Activated CD4-positive, alpha-beta T cell treated with anti-CD3 and anti-CD28 coated beads, Interleukin-2, amount 10 ng/mL, durations not matched to agents 7 days and 5 days (primary cell): ENCODE measurements around the gene FAM234A. TPM values are rescaled to one million over a fixed set of nuclear protein-coding genes. Genes with fewer than 3 reads are reported as not detected.
"Not testable (repeated sequence)": the region's sequence is repeated elsewhere in the genome, so short reads cannot be mapped to it uniquely, and the experiment has no call there.

Experiments used
- CTCF ChIA-PET: fragments of 350-600 bp; sonication (Branson Sonifier 250); formaldehyde crosslinking; loops from one replicate; lab custom pipeline; 2021; ENCODE audit warnings: antibody characterized with exemption; lab: Charles Lee
- POLR2A ChIA-PET: fragments of 350-600 bp; sonication (Branson Sonifier 250); formaldehyde crosslinking; loops from one replicate; lab custom pipeline; 2021; ENCODE audit warnings: antibody characterized with exemption; lab: Charles Lee
- DNase-seq: peaks from one replicate; pipeline ENCODE4 v3.0.0-alpha.2; 2020
- H3K27ac Mint-ChIP-seq: one replicate; pipeline ENCODE4 v1.8.0; 2021; ENCODE audit warnings: mild to moderate bottlenecking, moderate library complexity, mixed read lengths
- H3K27me3 Mint-ChIP-seq: one replicate; pipeline ENCODE4 v1.8.0; 2021; ENCODE audit warnings: mixed read lengths
- H3K36me3 Mint-ChIP-seq: one replicate; pipeline ENCODE4 v1.8.0; 2021; ENCODE audit warnings: low read depth, mixed read lengths
- H3K4me1 Mint-ChIP-seq: one replicate; pipeline ENCODE4 v1.8.0; 2021; ENCODE audit warnings: mixed read lengths
- H3K4me3 Mint-ChIP-seq: one replicate; pipeline ENCODE4 v1.8.0; 2021; ENCODE audit warnings: mild to moderate bottlenecking, moderate library complexity, mixed read lengths
- H3K9me3 Mint-ChIP-seq: one replicate; pipeline ENCODE4 v1.8.0; 2021; ENCODE audit warnings: mixed read lengths
- total RNA-seq, 2 experiments: library from RNA; stranded (reverse); gene quantifications; one replicate each; pipeline ENCODE4 v1.2.3, GENCODE V29; 2021

The FAM234A gene
- total RNA-seq, 2 experiments from 2014 or later = 16.0 to 19.6 TPM

DNA sequence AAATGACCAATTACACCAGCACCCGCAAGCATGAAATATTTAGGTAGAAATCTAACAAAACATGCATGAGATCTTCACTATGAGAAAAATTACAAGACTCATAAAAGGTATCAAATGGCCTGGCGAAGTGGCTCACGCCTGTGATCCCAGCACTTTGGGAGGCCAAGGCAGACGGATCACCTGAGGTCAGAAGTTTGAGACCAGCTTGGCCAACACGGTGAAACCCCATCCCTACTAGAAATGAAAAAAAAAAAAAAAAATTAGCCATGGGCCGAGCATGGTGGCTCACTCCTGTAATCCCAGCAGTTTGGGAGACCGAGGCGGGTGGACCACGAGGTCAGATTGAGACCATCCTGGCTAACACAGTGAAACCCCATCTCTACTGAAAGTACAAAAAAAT lies 30.6 kb upstream of the FAM234A start:
- H3K36me3 Mint-ChIP-seq = peaks cover 38% of the 10 kb centered on the region
- POLR2A ChIA-PET, H3K27ac Mint-ChIP-seq, H3K4me1 Mint-ChIP-seq, H3K27me3 Mint-ChIP-seq, DNase-seq, H3K9me3 Mint-ChIP-seq, H3K4me3 Mint-ChIP-seq: not testable (repeated sequence)
- CTCF ChIA-PET = interaction anchor here (1.5 kb wide), 1 partner anchor 8 kb away, joined by 3 read pairs; no protein-coding TSS in a partner anchor

DNA sequence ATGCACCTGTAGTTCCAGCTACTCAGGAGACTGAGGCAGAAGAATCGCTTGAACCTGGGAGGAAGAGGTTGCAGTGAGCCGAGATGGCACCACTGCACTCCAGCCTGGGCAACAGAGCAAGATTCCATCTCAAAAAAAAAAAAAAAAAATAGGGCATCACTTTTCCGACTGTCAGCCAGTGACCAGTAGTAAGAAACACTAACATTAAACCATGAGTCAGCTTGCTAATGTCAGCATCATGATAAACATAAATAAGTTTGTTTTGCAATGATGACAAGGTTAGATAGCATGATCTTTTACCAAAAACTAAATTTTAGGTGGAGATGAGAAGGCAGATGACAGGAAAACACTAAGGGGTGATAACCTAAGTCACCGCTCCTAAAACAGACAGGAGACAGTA lies 25.3 kb upstream of the FAM234A start:
- not testable (repeated sequence) for H3K4me1 Mint-ChIP-seq, H3K9me3 Mint-ChIP-seq, DNase-seq, H3K27ac Mint-ChIP-seq, H3K4me3 Mint-ChIP-seq, H3K27me3 Mint-ChIP-seq
- H3K36me3 Mint-ChIP-seq = peaks cover 28% of the 10 kb centered on the region
- POLR2A ChIA-PET = interaction anchor here (0.5 kb wide), 1 partner anchor 51 kb away, joined by 9 read pairs; no protein-coding TSS in a partner anchor
- CTCF ChIA-PET = interaction anchor here (1.0 to 1.8 kb wide), 2 partner anchors 26 to 113 kb away, joined by 4 to 6 read pairs; partner anchors contain the start of gene FAM234A

DNA sequence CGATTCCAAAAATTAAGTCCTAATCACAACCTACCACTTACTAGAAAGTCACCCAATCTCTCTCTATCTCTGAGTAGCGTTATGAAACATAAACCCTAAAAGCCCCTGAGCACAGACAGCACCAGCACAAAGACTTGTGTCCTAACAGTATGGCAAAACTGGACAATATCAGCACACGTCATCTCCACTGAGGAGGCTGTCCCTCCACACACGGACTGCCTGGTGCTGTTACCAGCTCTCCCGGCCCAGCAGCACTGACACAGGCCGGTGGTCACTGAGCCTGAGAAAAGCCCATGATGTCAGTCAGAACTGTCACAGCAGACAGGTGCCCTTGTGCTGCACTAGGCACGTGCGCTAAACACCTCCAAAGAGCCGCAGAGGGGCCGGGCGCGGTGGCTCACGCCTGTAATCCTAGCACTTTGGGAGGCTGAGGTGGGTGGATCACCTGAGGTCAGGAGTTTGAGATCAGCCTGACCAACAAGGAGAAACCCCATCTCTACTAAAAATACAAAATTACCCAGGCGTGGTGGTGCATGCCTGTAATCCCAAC lies 22.9 kb upstream of the FAM234A start:
- H3K36me3 Mint-ChIP-seq = peaks cover 24% of the 10 kb centered on the region
- POLR2A ChIA-PET, H3K27me3 Mint-ChIP-seq, H3K4me3 Mint-ChIP-seq, CTCF ChIA-PET, DNase-seq, H3K9me3 Mint-ChIP-seq, H3K27ac Mint-ChIP-seq, H3K4me1 Mint-ChIP-seq: not testable (repeated sequence)

DNA sequence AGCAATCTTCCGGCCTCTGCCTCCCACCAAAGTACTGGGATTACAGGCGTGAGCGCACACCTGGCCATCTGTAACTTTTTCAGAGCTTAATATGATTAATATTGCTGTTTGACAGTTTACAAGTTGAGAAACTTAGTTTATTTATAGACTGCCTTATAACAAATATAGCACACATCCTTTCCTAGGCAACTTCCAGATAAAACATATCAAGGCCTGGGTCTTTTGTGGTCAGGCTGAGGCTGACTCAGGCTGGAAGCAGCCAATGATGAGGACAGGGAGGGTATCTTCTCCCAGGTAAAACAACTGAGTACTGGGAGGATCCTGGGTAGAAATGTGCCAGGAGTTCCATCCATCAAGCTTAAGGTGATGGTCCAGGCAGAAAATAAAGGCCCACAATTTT lies 21.6 kb upstream of the FAM234A start:
- CTCF ChIA-PET = interaction anchor here (0.9 to 1.3 kb wide), 2 partner anchors 15 to 24 kb away, joined by 3 read pairs; no protein-coding TSS in a partner anchor

DNA sequence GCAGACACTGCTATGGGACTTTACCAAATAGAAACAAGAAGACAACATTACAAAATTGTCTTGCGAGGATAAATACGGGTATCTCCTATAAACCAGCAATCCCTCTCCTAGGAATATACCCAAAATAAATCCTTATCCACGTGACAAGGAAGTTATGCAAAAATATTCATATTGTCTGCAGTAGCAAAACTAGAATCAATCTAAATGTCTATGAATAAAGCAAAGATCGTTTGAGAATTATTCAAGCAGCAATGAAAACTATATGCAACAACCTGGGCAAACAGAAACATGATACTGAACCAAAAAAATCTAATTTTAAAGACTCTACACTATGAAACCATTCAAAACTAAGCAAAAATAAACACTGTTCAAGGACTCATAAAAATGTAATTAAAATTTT lies 14.6 kb upstream of the FAM234A start:
- ChIA-PET CTCF (no interaction called here), POLR2A (no interaction called here)
- H3K9me3 Mint-ChIP-seq = no peaks in the 10 kb centered on the region
- H3K4me3 Mint-ChIP-seq = no peak overlapping the region
- DNase-seq = no peak
- H3K4me1 Mint-ChIP-seq = no peaks in the 10 kb centered on the region
- no peaks in the 10 kb centered on the region for H3K27me3 Mint-ChIP-seq
- no peak overlapping the region for H3K27ac Mint-ChIP-seq
- H3K36me3 Mint-ChIP-seq = peaks cover 32% of the 10 kb centered on the region

More for the DNA sequence above, 21.6 kb upstream of the FAM234A start:
- POLR2A ChIA-PET = no interaction called here
- Mint-ChIP-seq H3K9me3 (no peaks in the 10 kb centered on the region), H3K27ac (no peak overlapping the region), H3K27me3 (no peaks in the 10 kb centered on the region), H3K4me1 (no peaks in the 10 kb centered on the region), H3K36me3 (peaks cover 24% of the 10 kb centered on the region), H3K4me3 (no peak overlapping the region)
- DNase-seq = no peak

DNA sequence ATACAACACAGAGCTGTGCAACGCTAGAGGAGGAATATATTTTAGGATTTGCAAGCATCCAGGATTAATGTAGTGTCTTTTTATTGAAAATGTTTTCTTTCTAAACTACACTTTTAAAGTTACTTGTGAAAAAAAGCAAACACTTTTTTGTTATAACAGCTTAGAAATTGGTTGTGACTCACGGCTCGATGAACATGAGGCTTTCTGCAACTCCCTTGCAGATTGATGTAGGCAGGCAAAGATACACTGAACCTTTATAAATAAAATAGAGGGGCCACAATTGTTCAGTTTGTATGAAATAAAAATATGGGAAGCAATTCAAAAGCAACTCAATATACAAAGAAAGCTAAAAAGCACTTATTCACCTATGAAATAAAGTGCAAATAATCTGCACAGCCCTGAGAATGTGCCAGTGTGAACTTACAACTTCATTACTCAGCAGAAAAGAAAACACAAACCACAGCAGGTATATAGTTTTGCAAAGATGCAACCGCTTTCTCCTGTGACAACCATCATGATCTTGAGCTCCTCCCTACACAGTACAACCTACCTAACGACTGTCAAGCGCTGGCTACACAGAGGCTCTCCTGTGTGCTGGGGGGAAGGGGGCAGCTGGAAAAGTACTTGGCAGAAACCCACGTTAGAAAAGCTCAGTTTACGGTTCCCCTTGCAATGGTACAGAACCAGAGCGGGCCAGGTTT lies 6.3 kb upstream of the FAM234A start:
- Mint-ChIP-seq H3K9me3 (no peaks in the 10 kb centered on the region), H3K27ac (peak overlapping the region; percentile 91), H3K36me3 (peaks cover 17% of the 10 kb centered on the region), H3K27me3 (no peaks in the 10 kb centered on the region), H3K4me3 (peak overlapping the region; percentile 88), H3K4me1 (peaks cover 32% of the 10 kb centered on the region)
- CTCF ChIA-PET = interaction anchor here (0.5 to 1.4 kb wide), 9 partner anchors 9 to 147 kb away, joined by 3 to 9 read pairs (median 3); partner anchors contain the start of gene AXIN1
- POLR2A ChIA-PET = interaction anchor here (0.6 kb wide), 1 partner anchor 113 kb away, joined by 3 read pairs; no protein-coding TSS in a partner anchor
- DNase-seq = peak; percentile 32

DNA sequence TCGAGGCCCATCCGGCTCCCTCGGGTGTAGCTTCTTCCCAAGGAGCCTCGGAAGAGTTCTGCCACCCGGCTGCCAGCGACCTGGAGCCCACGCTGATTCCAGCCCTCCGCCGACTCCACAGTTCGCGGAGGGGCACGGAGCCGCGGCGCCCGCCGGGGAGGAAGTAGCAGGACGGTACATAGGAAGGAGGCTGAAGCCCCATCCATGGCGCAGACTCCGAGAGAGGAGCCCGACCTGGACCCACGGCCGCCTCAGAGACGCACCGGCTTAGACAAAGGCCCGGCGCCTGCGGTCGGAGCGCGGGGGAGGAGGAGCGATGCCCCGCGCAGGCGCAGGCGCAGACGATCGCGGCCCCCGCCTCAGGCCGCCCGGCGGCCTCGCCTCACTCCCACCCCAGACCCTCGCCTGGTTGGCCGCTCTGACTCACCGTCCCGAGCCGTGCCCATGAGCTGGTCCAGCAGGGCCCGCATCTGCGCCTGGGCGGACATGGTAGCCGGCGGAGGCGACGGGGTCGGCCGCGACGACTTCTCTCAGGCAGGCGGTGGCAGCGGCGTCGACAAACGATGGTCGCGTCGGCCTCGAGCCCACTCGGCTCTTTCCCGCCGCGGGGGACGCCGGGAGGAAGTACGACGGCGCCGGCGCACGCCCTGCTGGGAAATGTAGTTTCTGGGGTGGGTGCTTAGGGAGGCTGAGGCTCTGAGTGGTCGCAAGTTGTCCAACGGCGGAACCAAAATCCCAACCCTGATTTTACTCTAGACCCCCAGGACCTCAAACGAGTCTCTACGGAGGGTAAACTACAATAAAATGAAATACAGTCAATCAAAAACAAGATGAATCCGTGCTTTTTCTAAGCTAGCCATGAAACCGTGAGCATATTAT lies 5.5 kb upstream of the FAM234A start, which contains the start of gene LUC7L:
TSS of gene LUC7L (minus strand) at position 598 of the 879 bp plus-strand sequence. CDS start at position 488, 110 bp downstream.
- Mint-ChIP-seq H3K9me3 (no peaks in the 10 kb centered on the region), H3K27me3 (no peaks in the 10 kb centered on the region), H3K27ac (peak within 1 kb of the TSS; percentile 91), H3K36me3 (peaks cover 17% of the 10 kb centered on the region), H3K4me3 (peak within 1 kb of the TSS; percentile 88), H3K4me1 (peaks cover 32% of the 10 kb centered on the region)
- ChIA-PET CTCF (interaction anchor here (0.5 to 1.4 kb wide), 6 partner anchors 9 to 164 kb away, joined by 3 to 4 read pairs (median 4); partner anchors contain the start of gene AXIN1), POLR2A (interaction anchor here (0.6 kb wide), 1 partner anchor 113 kb away, joined by 3 read pairs; no protein-coding TSS in a partner anchor)
- peak; percentile 85 for DNase-seq

DNA sequence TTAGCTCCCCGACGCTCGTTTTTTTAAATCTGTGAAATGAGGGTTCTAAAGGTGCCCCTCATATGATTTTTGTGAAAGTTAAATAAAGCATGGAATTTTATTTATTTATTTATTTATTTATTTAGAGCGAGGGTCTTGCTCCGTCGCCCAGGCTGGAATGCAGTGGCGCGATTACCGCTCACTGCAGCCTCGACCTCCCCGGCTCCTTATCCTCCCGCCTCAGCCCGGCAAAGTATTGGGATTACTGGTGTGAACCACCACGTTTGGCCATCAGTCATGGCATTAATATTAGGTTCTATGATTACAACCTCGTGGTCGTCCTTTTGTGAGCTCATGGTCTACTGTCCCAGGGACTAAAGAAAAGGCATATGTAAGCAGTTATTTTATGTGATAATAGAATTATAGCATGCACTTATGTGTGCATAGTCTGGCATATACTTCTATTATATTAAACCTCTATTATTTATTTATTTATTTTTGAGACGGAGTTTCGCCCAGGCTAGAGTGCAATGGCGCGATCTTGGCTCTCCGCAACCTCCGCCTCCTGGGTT lies 4.8 kb upstream of the FAM234A start:
- peaks cover 17% of the 10 kb centered on the region for H3K36me3 Mint-ChIP-seq
- CTCF ChIA-PET = interaction anchor here (1.0 to 1.4 kb wide), 3 partner anchors 24 to 164 kb away, joined by 3 to 4 read pairs (median 3); no protein-coding TSS in a partner anchor
- peak overlapping the region; percentile 88 for H3K4me3 Mint-ChIP-seq
- peaks cover 35% of the 10 kb centered on the region for H3K4me1 Mint-ChIP-seq
- no peaks in the 10 kb centered on the region for H3K9me3 Mint-ChIP-seq
- peak overlapping the region; percentile 91 for H3K27ac Mint-ChIP-seq
- no peak for DNase-seq
- no peaks in the 10 kb centered on the region for H3K27me3 Mint-ChIP-seq
- POLR2A ChIA-PET = no interaction called here

DNA sequence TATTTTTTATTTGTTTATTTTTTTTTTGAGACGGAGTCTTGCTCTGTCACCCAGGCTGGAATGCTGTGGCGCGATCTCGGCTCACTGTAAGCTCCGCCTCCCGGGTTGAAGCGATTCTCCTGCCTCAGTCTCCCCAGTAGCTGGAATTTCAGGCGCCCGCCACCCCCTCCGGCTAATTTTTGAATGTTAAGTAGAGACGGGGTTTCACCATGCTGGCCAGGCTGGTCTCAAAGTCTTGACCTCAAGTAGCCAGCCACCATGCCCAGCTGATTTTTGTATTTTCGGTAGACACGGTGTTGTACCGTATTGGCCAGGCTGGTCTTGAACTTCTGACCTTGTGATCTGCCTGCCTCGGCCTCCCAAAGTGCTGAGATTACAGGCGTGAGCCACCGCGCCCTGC lies 4.3 kb upstream of the FAM234A start:
- H3K27ac Mint-ChIP-seq, POLR2A ChIA-PET, H3K4me3 Mint-ChIP-seq, DNase-seq, H3K9me3 Mint-ChIP-seq, H3K27me3 Mint-ChIP-seq: not testable (repeated sequence)
- peaks cover 39% of the 10 kb centered on the region for H3K4me1 Mint-ChIP-seq
- H3K36me3 Mint-ChIP-seq = peaks cover 17% of the 10 kb centered on the region
- CTCF ChIA-PET = interaction anchor here (1.4 kb wide), 1 partner anchor 165 kb away, joined by 4 read pairs; no protein-coding TSS in a partner anchor

DNA sequence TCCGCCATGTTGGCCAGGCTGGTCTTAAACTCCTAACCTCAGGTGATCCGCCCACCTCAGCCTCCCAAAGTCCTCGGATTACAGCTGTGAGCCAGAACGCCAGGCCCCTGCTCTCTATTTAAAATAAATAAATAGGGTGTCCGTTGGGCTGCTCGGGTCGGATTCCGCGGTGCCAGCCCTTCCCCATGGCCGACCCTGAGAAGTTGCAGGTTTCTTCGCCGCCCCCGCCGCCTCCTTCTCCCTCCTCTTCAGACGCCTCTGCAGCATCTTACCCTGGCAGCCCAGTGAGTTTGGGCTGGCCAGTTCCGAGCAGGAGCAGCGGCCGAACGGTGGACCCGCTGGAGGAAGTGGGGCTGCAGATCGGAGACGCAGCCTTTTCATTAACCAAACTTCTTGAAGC lies 3.7 kb upstream of the FAM234A start:
- H3K9me3 Mint-ChIP-seq = no peaks in the 10 kb centered on the region
- H3K36me3 Mint-ChIP-seq = peaks cover 12% of the 10 kb centered on the region
- POLR2A ChIA-PET = no interaction called here
- CTCF ChIA-PET = no interaction called here
- H3K27ac Mint-ChIP-seq = no peak overlapping the region
- no peak overlapping the region for H3K4me3 Mint-ChIP-seq
- H3K4me1 Mint-ChIP-seq = peaks cover 40% of the 10 kb centered on the region
- no peaks in the 10 kb centered on the region for H3K27me3 Mint-ChIP-seq
- DNase-seq = no peak

DNA sequence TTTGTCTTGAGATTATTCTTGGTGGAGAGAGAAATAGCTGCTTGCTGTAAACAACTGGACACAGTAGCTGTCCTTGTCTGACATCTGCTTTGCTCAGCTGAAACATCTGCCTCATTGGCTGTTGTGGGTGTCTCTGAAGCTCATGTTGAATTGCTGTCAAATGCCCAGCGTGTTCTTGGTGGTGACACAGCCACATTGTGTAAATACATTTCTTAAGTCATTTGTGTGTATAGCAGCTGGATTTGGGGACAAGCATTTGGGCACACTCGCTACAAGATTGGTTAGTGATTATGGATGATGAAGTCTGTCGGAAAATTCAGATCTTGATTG lies 5.3 kb downstream of the FAM234A start:
- ChIA-PET POLR2A (no interaction called here), CTCF (interaction anchor here (1.1 to 1.6 kb wide), 2 partner anchors 12 to 14 kb away, joined by 3 to 9 read pairs; no protein-coding TSS in a partner anchor)
- Mint-ChIP-seq H3K27me3 (no peaks in the 10 kb centered on the region), H3K36me3 (no peaks in the 10 kb centered on the region), H3K9me3 (no peaks in the 10 kb centered on the region), H3K4me3 (no peak overlapping the region), H3K27ac (no peak overlapping the region), H3K4me1 (peaks cover 16% of the 10 kb centered on the region)
- no peak for DNase-seq

DNA sequence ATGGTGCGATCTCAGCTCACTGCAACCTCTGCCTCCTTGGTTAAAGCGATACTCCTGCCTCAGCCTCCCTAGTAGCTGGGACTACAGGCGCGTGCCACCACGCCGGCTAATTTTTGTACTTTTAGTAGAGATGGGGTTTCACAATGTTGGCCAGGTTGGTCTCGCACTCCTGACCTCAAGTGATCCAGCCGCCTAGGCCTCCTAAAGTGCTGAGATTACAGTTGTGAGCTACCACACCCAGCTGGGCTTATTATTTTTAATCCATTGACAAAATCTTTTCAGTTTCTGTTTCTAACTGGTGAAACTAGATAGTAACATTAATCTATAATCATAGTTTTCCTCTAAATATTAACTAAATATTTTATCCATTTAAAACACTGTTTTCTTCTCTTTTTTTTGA lies 5.9 kb downstream of the FAM234A start:
- Mint-ChIP-seq H3K36me3 (no peaks in the 10 kb centered on the region), H3K4me1 (peaks cover 10% of the 10 kb centered on the region), H3K4me3 (no peak overlapping the region), H3K9me3 (no peaks in the 10 kb centered on the region), H3K27me3 (no peaks in the 10 kb centered on the region), H3K27ac (no peak overlapping the region)
- ChIA-PET CTCF (interaction anchor here (0.9 to 1.6 kb wide), 3 partner anchors 9 to 14 kb away, joined by 3 to 9 read pairs (median 4); no protein-coding TSS in a partner anchor), POLR2A (no interaction called here)
- DNase-seq = no peak
